Fibroblast of lung (primary cell): Measurements from ENCODE around the gene CDKAL1.

Experiments
- EZH2 ChIP-seq: IDR thresholded peaks from 2 replicates; pipeline ENCODE4 v1.5.1; 2012; ENCODE audit warnings: low read length, control low read depth, mild to moderate bottlenecking; ENCODE audit errors: missing control alignments
- TF ChIP-seq, protein P1 (sequence below), 2 donors: IDR thresholded peaks in 1 of 2; conservative IDR thresholded peaks in 1 of 2; 1 replicate in 1 of 2; 2 replicates in 1 of 2; pipeline ENCODE4 v1.5.1; 2011 to 2012; ENCODE audit warnings: low read length in 2 of 2, control low read depth in 1 of 2, inconsistent platforms in 1 of 2, low read depth in 1 of 2, mild to moderate bottlenecking in 1 of 2

DNA sequence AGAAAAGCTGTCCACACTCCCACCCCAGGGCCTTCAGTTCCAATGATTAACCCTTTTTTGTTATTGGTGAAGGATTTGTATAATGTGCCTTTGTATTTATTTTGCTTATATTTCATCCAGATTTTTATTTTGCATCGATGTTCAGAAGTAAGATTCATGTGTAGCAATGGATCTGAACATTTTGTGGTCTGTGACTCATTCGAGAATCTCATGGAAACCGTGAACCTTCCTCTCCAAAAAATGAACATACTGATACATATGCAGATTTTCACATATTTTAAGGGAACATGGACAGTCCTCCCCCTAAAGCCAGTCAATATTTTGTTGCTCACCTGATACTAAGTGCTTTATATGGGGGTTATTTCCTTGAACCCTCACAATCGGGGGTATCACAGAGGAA, 637.5 kb downstream of the CDKAL1 start:
- TF ChIP-seq, protein P1, sequence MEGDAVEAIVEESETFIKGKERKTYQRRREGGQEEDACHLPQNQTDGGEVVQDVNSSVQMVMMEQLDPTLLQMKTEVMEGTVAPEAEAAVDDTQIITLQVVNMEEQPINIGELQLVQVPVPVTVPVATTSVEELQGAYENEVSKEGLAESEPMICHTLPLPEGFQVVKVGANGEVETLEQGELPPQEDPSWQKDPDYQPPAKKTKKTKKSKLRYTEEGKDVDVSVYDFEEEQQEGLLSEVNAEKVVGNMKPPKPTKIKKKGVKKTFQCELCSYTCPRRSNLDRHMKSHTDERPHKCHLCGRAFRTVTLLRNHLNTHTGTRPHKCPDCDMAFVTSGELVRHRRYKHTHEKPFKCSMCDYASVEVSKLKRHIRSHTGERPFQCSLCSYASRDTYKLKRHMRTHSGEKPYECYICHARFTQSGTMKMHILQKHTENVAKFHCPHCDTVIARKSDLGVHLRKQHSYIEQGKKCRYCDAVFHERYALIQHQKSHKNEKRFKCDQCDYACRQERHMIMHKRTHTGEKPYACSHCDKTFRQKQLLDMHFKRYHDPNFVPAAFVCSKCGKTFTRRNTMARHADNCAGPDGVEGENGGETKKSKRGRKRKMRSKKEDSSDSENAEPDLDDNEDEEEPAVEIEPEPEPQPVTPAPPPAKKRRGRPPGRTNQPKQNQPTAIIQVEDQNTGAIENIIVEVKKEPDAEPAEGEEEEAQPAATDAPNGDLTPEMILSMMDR (conservative IDR thresholded peaks at IDR 0.05 in 1 of 2, IDR thresholded peaks at IDR 0.05 in 1 of 2; ENCODE audit: low read depth in 1 of 2, low read length in 2 of 2) = no peak
- no peak for TF ChIP-seq EZH2
